Muscle of leg (tissue), 11 donors: ENCODE results near the gene SGCG. TPM values are rescaled to one million over a fixed set of nuclear protein-coding genes. Genes with fewer than 3 reads are reported as not detected.
A peak's percentile ranks its signal among the peaks of the same experiment; 100 is the strongest.
"Not testable (repeated sequence)": the region's sequence is repeated elsewhere in the genome, so short reads cannot be mapped to it uniquely, and the experiment has no call there.

Experiments used
- DNase-seq: peaks from one replicate; pipeline ENCODE4 v3.0.0; 2013
- H3K27ac ChIP-seq: one replicate; pipeline ENCODE4 v1.5.1; 2013; ENCODE audit warnings: mild to moderate bottlenecking, low read length, control low read depth
- H3K27me3 ChIP-seq: one replicate; pipeline ENCODE4 v1.6.1; 2013; ENCODE audit warnings: low read length; ENCODE audit not compliant: control insufficient read depth, insufficient read depth
- H3K36me3 ChIP-seq: one replicate; pipeline ENCODE4 v1.6.1; 2013; ENCODE audit warnings: low read length; ENCODE audit not compliant: control insufficient read depth, insufficient read depth
- H3K4me1 ChIP-seq: one replicate; pipeline ENCODE4 v1.6.1; 2013; ENCODE audit warnings: low read length; ENCODE audit not compliant: control insufficient read depth, insufficient read depth
- H3K4me3 ChIP-seq: one replicate; pipeline ENCODE4 v1.5.1; 2013; ENCODE audit warnings: low read length, control low read depth
- H3K9me3 ChIP-seq: replicated peaks from 2 replicates; pipeline ENCODE4 v1.6.1; 2013; ENCODE audit warnings: low read depth, low read length; ENCODE audit not compliant: control insufficient read depth
- WGBS: methylation state at CpG from one replicate; pipeline ENCODE4 v1.1.5; 2013; ENCODE audit warnings: missing lambda C conversion rate; ENCODE audit not compliant: insufficient coverage; 5-methylcytosine and 5-hydroxymethylcytosine counted together
- polyA plus RNA-seq, 8 donors: library from polyadenylated mRNA; unstranded; fragments of 120-200 nt; gene quantifications; one replicate each; pipeline versions ENCODE4 v1.2.1 to v1.2.3, GENCODE V29; 2013; ENCODE audit warnings: inconsistent platforms in 1 of 8, low replicate concordance in 1 of 8; ENCODE audit not compliant: insufficient read length in 8 of 8, insufficient read depth in 1 of 8
- total RNA-seq: library from RNA; stranded (reverse); fragments of 120-200 nt; gene quantifications from one replicate; pipeline ENCODE4 v1.2.4, GENCODE V29; 2013

SGCG gene
- total and polyA plus RNA-seq, 9 donors, result 39.7 to 68.0 (median 52.5) TPM

DNA sequence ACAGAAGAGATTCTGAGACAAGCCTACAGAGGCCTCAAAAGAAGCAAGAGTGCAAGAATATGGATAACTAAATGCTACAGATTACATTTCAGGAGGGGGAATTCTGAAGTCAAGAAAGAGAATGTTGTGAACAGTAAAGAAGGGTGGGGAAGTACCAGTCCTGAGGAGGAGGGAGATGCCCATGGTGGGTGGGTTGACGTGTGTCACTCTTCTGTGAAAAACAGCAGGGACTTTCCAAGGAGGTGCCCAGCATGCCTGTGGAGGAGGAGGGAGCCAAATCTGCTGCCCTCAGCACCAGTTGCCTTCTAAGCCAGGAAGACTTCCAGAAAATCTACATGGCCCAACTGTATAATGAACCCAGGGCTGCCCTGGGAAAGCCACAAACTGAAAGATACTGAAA lies 87.7 kb downstream of the SGCG start:
- no peak for DNase-seq
- no peak overlapping the region for H3K4me3 ChIP-seq
- no peaks in the 10 kb centered on the region for H3K27me3 ChIP-seq
- H3K27ac ChIP-seq, result no peak overlapping the region
- no peaks in the 10 kb centered on the region for H3K36me3 ChIP-seq
- 50% methylated on average over 1 of the region's 1 CpG for WGBS
- H3K9me3 ChIP-seq, result no peaks in the 10 kb centered on the region
- H3K4me1 ChIP-seq, result no peaks in the 10 kb centered on the region

DNA sequence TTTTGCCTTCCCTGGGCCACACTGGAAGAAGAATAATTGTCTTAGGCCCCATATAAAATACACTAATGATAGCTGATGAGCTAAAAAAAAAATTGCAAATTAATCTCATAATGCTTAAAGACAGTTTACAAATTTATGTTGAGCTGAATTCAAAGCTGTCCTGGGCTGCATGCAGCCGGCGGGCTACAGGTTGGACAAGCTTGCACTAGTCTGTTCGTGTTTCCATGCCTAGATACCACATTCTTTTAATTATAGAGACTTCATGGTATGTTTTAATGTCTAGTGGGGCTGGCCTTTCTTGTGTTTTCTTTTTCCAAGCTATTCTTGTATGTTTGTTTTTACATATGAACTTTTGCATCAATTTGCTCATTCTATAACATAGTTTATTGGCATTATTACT lies 90.6 kb downstream of the SGCG start:
- no CpG with 5 or more reads among the region's 3 CpGs for WGBS
- no peak for DNase-seq
- H3K9me3 ChIP-seq, result no peaks in the 10 kb centered on the region
- no peak overlapping the region for H3K27ac ChIP-seq
- H3K4me1 ChIP-seq, result no peaks in the 10 kb centered on the region
- H3K27me3 ChIP-seq, result no peaks in the 10 kb centered on the region
- no peak overlapping the region for H3K4me3 ChIP-seq
- H3K36me3 ChIP-seq, result no peaks in the 10 kb centered on the region

DNA sequence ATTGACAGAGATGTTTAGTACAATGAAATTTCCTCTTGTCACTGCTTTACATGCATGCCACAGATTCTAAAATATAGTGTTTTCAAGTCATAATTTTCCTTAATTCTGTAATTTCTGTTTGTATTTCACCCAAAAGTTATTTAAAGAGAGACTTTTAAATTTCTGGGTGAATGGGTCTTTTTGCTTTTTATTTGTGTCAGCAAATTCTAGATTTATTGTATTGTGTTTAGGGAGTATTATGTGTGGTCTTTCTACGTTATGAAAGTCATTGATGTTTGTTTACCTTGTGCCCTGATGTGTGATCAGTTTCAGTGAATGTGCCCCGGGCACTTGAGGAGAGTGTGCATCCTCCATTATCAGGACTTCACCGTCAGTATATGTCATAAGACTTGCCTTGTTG lies 92.7 kb downstream of the SGCG start:
- no peaks in the 10 kb centered on the region for H3K27me3 ChIP-seq
- no peaks in the 10 kb centered on the region for H3K36me3 ChIP-seq
- H3K9me3 ChIP-seq, result no peaks in the 10 kb centered on the region
- H3K4me1 ChIP-seq, result no peaks in the 10 kb centered on the region
- no CpG with 5 or more reads among the region's 3 CpGs for WGBS
- no peak for DNase-seq
- H3K4me3 ChIP-seq, result no peak overlapping the region
- H3K27ac ChIP-seq, result no peak overlapping the region

DNA sequence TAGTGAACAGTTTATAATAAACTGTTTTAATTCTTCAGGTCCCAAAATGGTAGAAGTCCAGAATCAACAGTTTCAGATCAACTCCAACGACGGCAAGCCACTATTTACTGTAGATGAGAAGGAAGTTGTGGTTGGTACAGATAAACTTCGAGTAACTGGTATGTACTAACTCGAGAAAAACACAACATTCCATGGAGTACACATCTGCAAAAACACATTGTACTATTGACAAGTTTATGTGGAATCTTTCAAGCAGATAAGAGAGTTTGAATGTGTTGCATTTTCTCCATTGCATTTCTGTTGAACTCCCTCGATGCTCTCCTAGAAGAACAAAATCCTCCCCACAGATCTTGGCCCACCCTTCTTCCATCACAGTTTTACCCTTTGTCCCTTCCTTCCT lies 98.5 kb downstream of the SGCG start:
- WGBS, result 83% methylated on average over 1 of the region's 5 CpGs
- DNase-seq, result no peak
- H3K36me3 ChIP-seq, result no peaks in the 10 kb centered on the region

DNA sequence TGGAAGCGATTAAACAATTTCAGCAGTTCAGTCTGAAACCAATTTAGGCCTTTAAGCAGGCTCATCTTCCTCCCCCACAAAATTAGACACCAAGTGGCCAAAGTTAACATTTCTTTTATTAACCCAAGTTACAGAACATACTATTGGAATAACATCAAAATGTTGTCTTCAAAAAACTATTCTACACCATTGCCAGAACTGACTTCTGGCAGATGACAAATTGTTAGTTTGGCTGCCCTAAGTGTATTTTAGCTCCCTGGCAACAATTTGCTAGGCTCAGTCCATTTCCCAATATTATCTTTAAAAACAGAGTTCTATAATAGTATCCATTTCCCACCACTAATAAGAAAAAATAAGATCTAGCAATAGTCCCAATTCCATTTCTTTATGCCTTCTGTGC lies 107.8 kb downstream of the SGCG start:
- Histone ChIP-seq H3K4me3 (no peak overlapping the region), H3K27ac (no peak overlapping the region), H3K27me3 (no peaks in the 10 kb centered on the region), H3K9me3 (no peaks in the 10 kb centered on the region), H3K4me1 (no peaks in the 10 kb centered on the region), H3K36me3 (no peaks in the 10 kb centered on the region)
- 100% methylated on average over 1 of the region's 1 CpG for WGBS
- DNase-seq, result peak; percentile 76

More for the DNA sequence above, 98.5 kb downstream of the SGCG start:
- Histone ChIP-seq H3K4me1 (no peaks in the 10 kb centered on the region), H3K27me3 (no peaks in the 10 kb centered on the region), H3K4me3 (no peak overlapping the region), H3K9me3 (no peaks in the 10 kb centered on the region), H3K27ac (no peak overlapping the region)

DNA sequence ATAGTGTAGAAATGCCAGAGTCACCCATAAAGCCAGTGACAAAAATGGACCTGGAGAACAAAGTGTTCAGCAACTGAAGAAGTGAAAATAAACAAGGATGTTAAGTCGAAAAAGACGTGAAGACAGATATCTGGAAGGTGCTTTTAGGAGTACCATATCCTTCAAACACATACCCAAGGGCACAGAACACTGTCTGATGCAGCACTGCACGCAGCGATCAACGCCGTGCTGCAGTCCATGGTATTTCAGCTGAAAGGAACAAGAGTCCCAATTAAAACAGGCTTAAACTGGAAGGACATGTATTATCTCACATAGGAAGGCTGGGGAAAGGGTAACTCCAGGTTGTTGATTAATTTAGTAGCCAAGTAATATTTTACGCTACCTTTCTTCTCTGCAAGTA lies 108.2 kb downstream of the SGCG start:
- peak; percentile 6 for DNase-seq
- H3K4me3 ChIP-seq, result no peak overlapping the region
- no peaks in the 10 kb centered on the region for H3K4me1 ChIP-seq
- H3K9me3 ChIP-seq, result no peaks in the 10 kb centered on the region
- 90% methylated on average over 2 of the region's 7 CpGs for WGBS
- no peaks in the 10 kb centered on the region for H3K27me3 ChIP-seq
- no peak overlapping the region for H3K27ac ChIP-seq
- H3K36me3 ChIP-seq, result no peaks in the 10 kb centered on the region

DNA sequence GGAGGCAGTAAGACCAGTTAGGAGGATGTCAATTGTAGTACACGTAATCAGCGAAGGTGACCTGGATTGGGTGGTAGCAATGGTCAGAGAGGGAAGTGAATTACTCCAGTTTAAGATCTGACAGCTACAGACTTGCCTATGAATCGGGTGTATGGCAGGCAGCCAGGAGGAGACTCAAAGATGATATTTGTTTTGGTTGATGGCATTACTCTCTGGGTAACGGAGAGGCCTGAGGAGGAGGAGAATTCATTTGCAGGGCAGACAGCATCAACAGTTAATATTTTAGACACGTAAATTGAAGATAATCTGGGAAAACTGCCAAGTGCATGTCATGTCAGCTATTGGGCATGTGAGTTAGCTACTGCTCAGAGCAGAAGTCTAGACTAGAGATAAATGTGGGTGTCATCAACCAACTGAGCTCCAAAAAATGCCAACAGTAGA lies 109.2 kb downstream of the SGCG start:
- Histone ChIP-seq H3K27me3 (no peaks in the 10 kb centered on the region), H3K27ac (no peak overlapping the region), H3K9me3 (no peaks in the 10 kb centered on the region), H3K4me1 (no peaks in the 10 kb centered on the region), H3K4me3 (no peak overlapping the region), H3K36me3 (no peaks in the 10 kb centered on the region)
- 68% methylated on average over 5 of the region's 5 CpGs for WGBS
- peak; percentile 49 for DNase-seq

DNA sequence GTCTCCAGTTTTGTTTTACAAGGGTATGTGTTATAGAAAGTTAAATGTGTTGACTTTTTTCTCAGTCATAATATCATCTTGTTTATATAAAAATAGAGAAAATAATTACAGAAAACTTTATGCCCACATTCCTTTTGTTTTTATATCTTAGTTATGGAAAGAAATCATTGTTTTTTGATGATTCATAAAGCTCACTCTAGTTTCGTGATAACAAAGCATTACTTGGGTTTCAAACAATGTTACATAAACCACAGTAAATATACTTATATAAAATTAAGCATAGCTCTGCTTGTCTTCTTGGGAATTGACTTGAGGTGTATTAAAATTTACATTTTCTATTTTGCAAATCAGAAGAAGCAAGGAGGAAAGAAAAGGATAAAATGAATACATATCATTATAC lies 111.8 kb downstream of the SGCG start:
- no peak overlapping the region for H3K27ac ChIP-seq
- no peak overlapping the region for H3K4me3 ChIP-seq
- no peaks in the 10 kb centered on the region for H3K27me3 ChIP-seq
- H3K36me3 ChIP-seq, result no peaks in the 10 kb centered on the region
- no peaks in the 10 kb centered on the region for H3K9me3 ChIP-seq
- no peak for DNase-seq
- no CpG with 5 or more reads among the region's 1 CpG for WGBS
- H3K4me1 ChIP-seq, result no peaks in the 10 kb centered on the region

DNA sequence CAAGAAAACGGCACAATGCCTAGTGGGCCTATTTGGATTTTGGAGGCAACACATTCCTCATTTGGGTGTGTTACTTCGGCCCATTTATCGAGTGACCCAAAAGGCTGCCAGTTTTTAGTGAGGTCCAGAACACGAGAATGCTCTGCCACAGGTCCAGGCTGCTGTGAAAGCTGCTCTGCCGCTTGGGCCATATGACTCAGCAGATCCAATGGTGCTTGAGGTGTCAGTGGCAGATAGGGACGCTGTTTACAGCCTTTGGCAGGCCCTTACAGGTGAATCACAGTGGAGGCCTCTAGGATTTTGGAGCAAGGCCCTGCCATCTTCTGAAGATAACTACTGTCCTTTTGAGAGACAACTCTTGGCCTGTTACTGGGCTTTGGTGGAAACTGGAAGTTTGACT lies 134.1 kb downstream of the SGCG start:
- not testable (repeated sequence) for H3K4me1 ChIP-seq, DNase-seq, H3K9me3 ChIP-seq, H3K27me3 ChIP-seq, H3K36me3 ChIP-seq, H3K4me3 ChIP-seq, H3K27ac ChIP-seq
- 91% methylated on average over 5 of the region's 6 CpGs for WGBS

DNA sequence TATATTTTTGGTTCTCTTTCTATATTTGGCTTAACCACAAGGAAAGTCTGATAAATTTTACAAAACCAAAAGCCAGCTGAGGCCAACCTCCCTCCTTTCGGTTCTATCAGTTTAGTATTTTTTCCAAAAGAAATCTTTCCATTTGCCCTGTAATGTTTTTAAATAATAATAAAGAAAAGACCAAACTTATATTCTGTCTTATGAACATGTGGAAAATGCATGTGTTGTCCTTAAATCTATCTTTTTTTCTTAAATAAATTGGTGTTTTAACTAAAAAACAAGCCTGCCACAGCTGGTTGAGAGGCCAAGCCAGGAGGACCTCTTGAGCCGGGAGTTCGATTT lies 139.1 kb downstream of the SGCG start:
- no peaks in the 10 kb centered on the region for H3K27me3 ChIP-seq
- H3K36me3 ChIP-seq, result no peaks in the 10 kb centered on the region
- DNase-seq, result no peak
- no CpG with 5 or more reads among the region's 3 CpGs for WGBS
- peaks cover 17% of the 10 kb centered on the region for H3K4me1 ChIP-seq
- H3K9me3 ChIP-seq, result no peaks in the 10 kb centered on the region
- H3K27ac ChIP-seq, result no peak overlapping the region
- no peak overlapping the region for H3K4me3 ChIP-seq

DNA sequence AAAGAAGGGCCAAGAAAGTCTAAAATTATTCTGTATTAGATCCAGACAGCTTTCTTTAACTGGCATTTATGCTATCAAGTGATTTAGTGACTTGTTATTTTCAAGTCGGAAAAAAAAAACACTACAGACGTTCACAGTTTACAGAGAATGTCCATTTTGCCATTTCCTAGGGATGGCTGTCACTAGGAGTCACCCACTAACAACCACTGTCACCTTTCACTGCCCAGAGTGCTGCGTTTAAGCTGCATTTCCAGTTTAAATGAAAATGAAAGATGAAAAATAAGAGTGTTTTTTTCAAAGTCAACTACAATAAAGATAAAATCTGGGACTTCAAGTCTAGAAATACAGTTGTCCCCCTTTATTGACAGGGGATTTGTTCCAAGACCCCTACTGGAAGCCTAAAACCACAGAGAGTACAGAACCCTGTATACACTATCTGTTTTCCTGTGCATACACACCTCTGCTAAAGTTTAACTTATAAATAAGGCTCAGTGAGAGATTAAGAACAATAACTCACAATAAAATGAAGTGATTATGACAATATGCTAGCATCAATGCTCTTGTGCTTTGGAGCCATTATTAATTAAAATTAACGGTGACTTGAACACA lies 140.3 kb downstream of the SGCG start:
- no CpG with 5 or more reads among the region's 4 CpGs for WGBS
- Histone ChIP-seq H3K36me3 (no peaks in the 10 kb centered on the region), H3K4me3 (peak overlapping the region; percentile 1)

More for the DNA sequence above, 140.3 kb downstream of the SGCG start:
- Histone ChIP-seq H3K4me1 (peaks cover 17% of the 10 kb centered on the region), H3K27me3 (no peaks in the 10 kb centered on the region), H3K9me3 (no peaks in the 10 kb centered on the region), H3K27ac (peak overlapping the region; percentile 45)
- no peak for DNase-seq
